AG04450 (cell line): ENCODE results near the gene NDUFS7. TPM values are rescaled to one million over a fixed set of nuclear protein-coding genes. Genes with fewer than 3 reads are reported as not detected.
A peak's percentile ranks its signal among the peaks of the same experiment; 100 is the strongest.

Experiments used
- CTCF ChIA-PET: fragments of 300-600, 350-600 bp; formaldehyde crosslinking; extraction: SDS; loops from one replicate; lab custom pipeline; 2022; ENCODE audit warnings: antibody characterized with exemption, inconsistent platforms; lab: Charles Lee
- POLR2A ChIA-PET: fragments of 350-600 bp; formaldehyde crosslinking; extraction: SDS; loops from one replicate; lab custom pipeline; 2021; ENCODE audit warnings: antibody characterized with exemption, inconsistent platforms; lab: Yijun Ruan, JAX
- DNase-seq: peaks from one replicate; pipeline ENCODE4 v3.0.0-alpha.2; 2011; ENCODE audit warnings: low read depth, low spot score
- H3K27ac ChIP-seq: one replicate; pipeline ENCODE4 v1.5.1; 2012; ENCODE audit warnings: low read depth, low read length, control low read depth
- H3K27me3 ChIP-seq: one replicate; pipeline ENCODE4 v1.6.0; 2012; ENCODE audit warnings: low read length; ENCODE audit not compliant: control insufficient read depth, insufficient read depth
- H3K4me3 ChIP-seq: 2 replicates; pipeline ENCODE4 v1.5.1; 2011; ENCODE audit warnings: mild to moderate bottlenecking, low read depth, low read length, control low read depth
- H3K9me3 ChIP-seq: 2 replicates; pipeline ENCODE4 v1.5.1; 2012; ENCODE audit warnings: low read length; ENCODE audit not compliant: control insufficient read depth, insufficient read depth
- CTCF ChIP-seq: IDR thresholded peaks from 2 replicates; pipeline ENCODE4 v1.5.1; 2011; ENCODE audit warnings: low read depth, low read length, control low read depth, inconsistent platforms
- polyA plus RNA-seq: library from polyadenylated mRNA; depleted of rRNA; stranded (reverse); fragments of >200 nt; gene quantifications from 2 replicates; pipeline ENCODE4 v1.2.3, GENCODE V29; 2011

The NDUFS7 gene
- polyA plus RNA-seq, 1 experiment: 26.1 TPM

GRCh38 chr19:1406774-1407527 is 23.2 kb downstream of the NDUFS7 start:
- H3K27me3 ChIP-seq: no peaks in the 10 kb centered on the region
- DNase-seq: peak; percentile 95
- POLR2A ChIA-PET: interaction anchor here (1.0 kb wide), 1 partner anchor 138 kb away, joined by 6 read pairs; the partner anchor contains the start of gene CIRBP
- TF ChIP-seq CTCF: peak; percentile 58
- CTCF ChIA-PET: no interaction called here
- H3K9me3 ChIP-seq: peaks cover 3% of the 10 kb centered on the region; the same call in 1 of the 2 replicates
- peak overlapping the region; percentile 47 for H3K27ac ChIP-seq
- peak overlapping the region; percentile 62 for H3K4me3 ChIP-seq

DNA sequence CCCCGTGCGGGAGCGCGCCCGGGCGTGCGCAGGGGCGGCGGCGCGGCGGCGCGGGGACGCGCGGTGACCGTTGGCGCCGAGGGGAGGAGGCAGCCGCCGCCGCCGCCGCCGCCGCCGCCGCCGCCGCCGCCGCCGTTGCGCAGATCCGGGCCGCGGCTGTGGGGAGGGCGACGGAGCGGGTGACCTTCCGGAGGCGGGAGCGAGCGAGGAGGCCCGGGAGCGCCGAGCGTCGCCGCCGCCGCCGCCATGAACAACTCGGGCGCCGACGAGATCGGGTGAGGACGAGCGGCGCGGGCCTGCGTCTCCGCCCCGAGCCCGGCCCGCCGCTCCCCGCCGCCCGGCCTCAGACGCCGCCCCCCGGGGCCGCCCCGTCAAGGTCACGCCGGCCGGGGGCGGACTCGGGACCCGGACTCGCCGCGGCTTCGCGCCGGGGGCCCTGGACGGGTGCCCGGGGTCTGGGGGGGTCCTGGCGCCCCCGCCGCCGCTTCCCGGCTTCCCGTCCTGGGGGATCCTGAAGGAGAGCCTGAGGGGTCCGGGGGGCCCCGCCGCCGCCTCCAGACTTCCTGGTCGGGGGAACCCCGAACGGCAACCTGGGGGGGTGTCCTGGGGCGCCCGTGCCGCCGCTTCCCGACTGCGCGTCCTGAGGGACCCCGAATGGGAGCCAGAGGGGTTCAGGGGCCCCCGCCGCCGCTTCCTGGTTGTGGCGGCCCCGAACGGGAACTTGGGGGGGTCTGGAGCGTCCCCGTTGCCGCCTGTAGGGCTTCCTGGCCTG is 24.0 kb downstream of the NDUFS7 start, which contains the start of gene DAZAP1:
Gene DAZAP1, plus strand, starts transcription at position 59 of the 772 bp plus-strand sequence. Its CDS starts 188 bp downstream, at position 247.
- Histone ChIP-seq H3K27me3 (no peaks in the 10 kb centered on the region), H3K27ac (peak within 1 kb of the TSS; percentile 78), H3K9me3 (peaks cover 3% of the 10 kb centered on the region; the same call in 1 of the 2 replicates), H3K4me3 (peak within 1 kb of the TSS; percentile 75)
- POLR2A ChIA-PET: interaction anchor here (1.0 kb wide), 1 partner anchor 139 kb away, joined by 6 read pairs; the partner anchor contains the start of gene CIRBP
- CTCF ChIA-PET: no interaction called here
- no peak for TF ChIP-seq CTCF
- DNase-seq: no peak

GRCh38 chr19:1408300-1409203 is 24.8 kb downstream of the NDUFS7 start:
- Histone ChIP-seq H3K27ac (peak overlapping the region; percentile 78), H3K27me3 (no peaks in the 10 kb centered on the region), H3K9me3 (peaks cover 3% of the 10 kb centered on the region; the same call in 1 of the 2 replicates), H3K4me3 (peak overlapping the region; percentile 75)
- ChIA-PET POLR2A (interaction anchor here (0.7 to 0.9 kb wide), 2 partner anchors 10 to 133 kb away, joined by 3 read pairs; partner anchors contain the start of gene FAM174C), CTCF (no interaction called here)
- TF ChIP-seq CTCF: no peak
- DNase-seq: no peak

- Histone ChIP-seq H3K9me3 (peaks cover 3% of the 10 kb centered on the region; the same call in 1 of the 2 replicates), H3K4me3 (peak overlapping the region; percentile 75), H3K27me3 (no peaks in the 10 kb centered on the region), H3K27ac (peak overlapping the region; percentile 78)
- no peak for DNase-seq
- no peak for TF ChIP-seq CTCF
- POLR2A ChIA-PET: interaction anchor here (0.9 kb wide), 1 partner anchor 134 kb away, joined by 3 read pairs; the partner anchor contains the start of gene FAM174C
- CTCF ChIA-PET: no interaction called here
These were observed 25.7 kb downstream of the NDUFS7 start for GRCh38 chr19:1409204-1410005.
